ENCODE results near the gene SLC2A9. TPM values are rescaled to one million over a fixed set of nuclear protein-coding genes. Genes with fewer than 3 reads are reported as not detected.

SLC2A9 gene
- total and polyA plus RNA-seq, 8 donors: 1.2 to 5.7 (median 2.4) TPM

- H3K36me3 ChIP-seq: no peaks in the 10 kb centered on the region
- H3K27ac ChIP-seq: no peak overlapping the region
- H3K27me3 ChIP-seq: no peaks in the 10 kb centered on the region
- peaks cover 0 to 16% (median 0%) of the 10 kb centered on the region in 3 donors for H3K4me1 ChIP-seq
- FAIRE-seq: no peak
- intact Hi-C loops (cut with DNase I): loop anchor here in 1 of 3 donors (5.0 to 10.0 kb wide), 2 partner anchors 243 to 305 kb away; no protein-coding TSS in a partner anchor
- no peak for DNase-seq
- no peak for TF ChIP-seq CTCF (IDR thresholded peaks at IDR 0.05)
- H3K9me3 ChIP-seq: no peaks in the 10 kb centered on the region
- ATAC-seq: no peak
- WGBS, 2 donors: 76 to 84% methylated on average over 3 of the region's 3 CpGs
- no peak overlapping the region for H3K4me3 ChIP-seq
Measured at GRCh38 chr4:10009861-10010500, 11.3 kb downstream of the SLC2A9 start.

GRCh38 chr4:10008609-10009005 is 12.7 kb downstream of the SLC2A9 start:
- Histone ChIP-seq H3K27ac (no peak overlapping the region), H3K4me3 (no peak overlapping the region), H3K4me1 (peaks cover 0 to 16% (median 0%) of the 10 kb centered on the region in 3 donors), H3K27me3 (no peaks in the 10 kb centered on the region), H3K9me3 (no peaks in the 10 kb centered on the region), H3K36me3 (no peaks in the 10 kb centered on the region)
- ATAC-seq (no peak), FAIRE-seq (no peak), DNase-seq (no peak)
- intact Hi-C loops (cut with DNase I): no loop called here
- WGBS, 2 donors: 82 to 86% methylated on average over 3 of the region's 3 CpGs
- TF ChIP-seq CTCF (IDR thresholded peaks at IDR 0.05): no peak

GRCh38 chr4:10007793-10008608 is 13.3 kb downstream of the SLC2A9 start:
- WGBS, 2 donors: 65 to 70% methylated on average over 7 of the region's 7 CpGs
- no peak overlapping the region for H3K4me3 ChIP-seq
- no peaks in the 10 kb centered on the region for H3K36me3 ChIP-seq
- H3K4me1 ChIP-seq: peaks cover 0 to 16% (median 0%) of the 10 kb centered on the region in 3 donors
- DNase-seq (no peak), ATAC-seq (no peak), FAIRE-seq (no peak)
- intact Hi-C loops (cut with DNase I): no loop called here
- H3K27me3 ChIP-seq: no peaks in the 10 kb centered on the region
- TF ChIP-seq CTCF (IDR thresholded peaks at IDR 0.05): no peak
- H3K9me3 ChIP-seq: no peaks in the 10 kb centered on the region
- peak overlapping the region in 2 of 4 donors; percentile 12 to 80 for H3K27ac ChIP-seq

- FAIRE-seq (no peak), ATAC-seq (no peak), DNase-seq (no peak)
- no peak for TF ChIP-seq CTCF (IDR thresholded peaks at IDR 0.05)
- Histone ChIP-seq H3K36me3 (no peaks in the 10 kb centered on the region), H3K4me3 (no peak overlapping the region), H3K4me1 (peaks cover 0 to 16% (median 1%) of the 10 kb centered on the region in 3 donors), H3K27me3 (no peaks in the 10 kb centered on the region), H3K27ac (peak overlapping the region; percentile 40 to 80 (median 78)), H3K9me3 (no peaks in the 10 kb centered on the region)
- intact Hi-C loops (cut with DNase I): no loop called here
- WGBS, 2 donors: 88 to 97% methylated on average over 1 of the region's 1 CpG
Measured at GRCh38 chr4:10007436-10007740, 13.9 kb downstream of the SLC2A9 start.

Data from pancreas (tissue), 10 donors.